A549 (cell line): ENCODE data around the gene SLC49A3. TPM values are rescaled to one million over a fixed set of nuclear protein-coding genes. Genes with fewer than 3 reads are reported as not detected.

ENCODE experiments used
- ATAC-seq, 2 experiments: fragments of 200-7000 bp in 1 of 2; fragments of >200 bp in 1 of 2; cut with Nextera tagmentation in 1 of 2; cut with Tn5 transposase in 1 of 2; 3 replicates each; pipeline versions ENCODE4 v1.8.0 to v1.9.1; 2018 to 2020; ENCODE audit warnings: mild to moderate bottlenecking in 1 of 2, moderate library complexity in 1 of 2
- CTCF ChIA-PET: fragments of 300-600 bp; sonication (Branson Sonifier 250); formaldehyde crosslinking; extraction: SDS; loops from one replicate; lab custom pipeline; 2021; ENCODE audit warnings: antibody characterized with exemption, inconsistent platforms; lab: Yijun Ruan, JAX
- POLR2A ChIA-PET: fragments of 350-600 bp; formaldehyde crosslinking; extraction: SDS; loops from one replicate; lab custom pipeline; 2021; ENCODE audit warnings: antibody characterized with exemption, inconsistent platforms; lab: Yijun Ruan, JAX
- DNase-seq, 2 experiments: peaks; one replicate each; pipeline versions ENCODE4 v3.0.0 to v3.0.0-alpha.2; 2011 to 2016; ENCODE audit warnings: low read depth in 1 of 2, low spot score in 1 of 2
- FAIRE-seq: peaks from 2 replicates; lab custom pipeline; 2011; peaks lifted over from hg19 to GRCh38; lab: Jason Lieb, UNC
- H3K27ac ChIP-seq, 2 experiments: fragments of >200 bp; sonication (Bioruptor Twin); formaldehyde crosslinking; 3 replicates each; pipeline ENCODE4 v1.5.1; 2016 to 2017
- H3K4me1 ChIP-seq: fragments of >200 bp; sonication (Bioruptor Twin); formaldehyde crosslinking; 3 replicates; pipeline ENCODE4 v1.6.1; 2016
- H3K4me2 ChIP-seq: fragments of >200 bp; sonication (Bioruptor Twin); formaldehyde crosslinking; 3 replicates; pipeline ENCODE4 v1.6.1; 2016
- H3K4me3 ChIP-seq: fragments of >200 bp; sonication (Bioruptor Twin); formaldehyde crosslinking; 3 replicates; pipeline ENCODE4 v1.5.1; 2016
- H3K9me3 ChIP-seq: fragments of >200 bp; sonication (Bioruptor Twin); formaldehyde crosslinking; 3 replicates; pipeline ENCODE4 v1.6.1; 2016
- ATOH8 ChIP-seq: fragments of 250-450 bp; sonication (Bioruptor Pico); IDR thresholded peaks from 2 replicates; pipeline ENCODE4 v1.5.0; 2020; ENCODE audit warnings: low read depth, mild to moderate bottlenecking, moderate library complexity
- BHLHE40 ChIP-seq: IDR thresholded peaks from 2 replicates; pipeline ENCODE4 v1.6.1; 2012; ENCODE audit warnings: low read depth, low read length, inconsistent platforms
- CBX8 ChIP-seq: fragments of 200-600 bp; sonication (generic); IDR thresholded peaks from 2 replicates; pipeline ENCODE4 v1.6.1; 2016
- CEBPB ChIP-seq, 2 experiments: fragments of >200 bp in 1 of 2; sonication (Bioruptor Twin) in 1 of 2; formaldehyde crosslinking in 1 of 2; IDR thresholded peaks; 2 replicates each; pipeline ENCODE4 v1.6.1; 2012 to 2016
- EHF ChIP-seq: fragments of 250-450 bp; sonication (Bioruptor Pico); IDR thresholded peaks from 2 replicates; pipeline ENCODE4 v1.5.0; 2020; ENCODE audit warnings: mild to moderate bottlenecking
- ELK1 ChIP-seq: fragments of 150-350 bp; IDR thresholded peaks from 2 replicates; pipeline ENCODE4 v1.6.1; 2014; ENCODE audit warnings: low read depth, mild to moderate bottlenecking, low read length
- FOSB ChIP-seq: fragments of 250-450 bp; sonication (Bioruptor Pico); IDR thresholded peaks from 2 replicates; pipeline ENCODE4 v1.5.0; 2020; ENCODE audit warnings: mild to moderate bottlenecking, moderate library complexity
- GATA3 ChIP-seq: IDR thresholded peaks from 2 replicates; pipeline ENCODE4 v1.6.1; 2012; ENCODE audit warnings: borderline replicate concordance
- KDM5A ChIP-seq: fragments of 200-600 bp; sonication (generic); IDR thresholded peaks from 2 replicates; pipeline ENCODE4 v1.6.1; 2016; ENCODE audit warnings: antibody characterized with exemption, mild to moderate bottlenecking
- MAFK ChIP-seq: fragments of 450-650 bp; IDR thresholded peaks from 2 replicates; pipeline ENCODE4 v1.6.1; 2014; ENCODE audit not compliant: partially characterized antibody
- MAZ ChIP-seq: fragments of 150-350 bp; IDR thresholded peaks from 2 replicates; pipeline ENCODE4 v1.6.1; 2014; ENCODE audit warnings: antibody characterized with exemption, low read depth, low read length, borderline replicate concordance
- NR3C1 ChIP-seq: fragments of >200 bp; sonication (Bioruptor Twin); formaldehyde crosslinking; IDR thresholded peaks from 3 replicates; pipeline ENCODE4 v1.6.1; 2017
- RCOR1 ChIP-seq: fragments of 150-350 bp; IDR thresholded peaks from 2 replicates; pipeline ENCODE4 v1.6.1; 2014; ENCODE audit warnings: antibody characterized with exemption, low read length, low read depth
- RFX5 ChIP-seq: fragments of 450-650 bp; IDR thresholded peaks from 2 replicates; pipeline ENCODE4 v1.7.1; 2014; ENCODE audit warnings: antibody characterized with exemption, mild to moderate bottlenecking, moderate library complexity
- RNF2 ChIP-seq: fragments of 200-600 bp; sonication (generic); IDR thresholded peaks from 2 replicates; pipeline ENCODE4 v1.6.1; 2016; ENCODE audit warnings: low read depth, mild to moderate bottlenecking, antibody characterized with exemption, moderate library complexity, borderline replicate concordance
- TFCP2L1 ChIP-seq: fragments of 250-450 bp; sonication (Bioruptor Pico); IDR thresholded peaks from 2 replicates; pipeline ENCODE4 v1.5.0; 2021; ENCODE audit warnings: mild to moderate bottlenecking
- USF2 ChIP-seq: fragments of 450-650 bp; IDR thresholded peaks from 2 replicates; pipeline ENCODE4 v1.6.1; 2014; ENCODE audit warnings: antibody characterized with exemption
- ZFP36 ChIP-seq: fragments of 450-650 bp; IDR thresholded peaks from 2 replicates; pipeline ENCODE4 v1.6.1; 2014; ENCODE audit warnings: borderline replicate concordance; ENCODE audit not compliant: partially characterized antibody
- WGBS: methylation state at CpG from one replicate; pipeline ENCODE4 v1.1.6; 2017; ENCODE audit errors: missing lambda C conversion rate; 5-methylcytosine and 5-hydroxymethylcytosine counted together
- polyA plus RNA-seq, 4 experiments: library from polyadenylated mRNA; depleted of rRNA in 3 of 4; stranded (reverse); fragments of >200 nt; fragmentation: RNase III in 1 of 4; extraction: RNeasy Plus Mini Kit Qiagen cat#74134 plus additional on column Dnase treatment in 1 of 4; gene quantifications; 2 replicates in 3 of 4; 3 replicates in 1 of 4; pipeline ENCODE4 v1.2.3, GENCODE V29; 2011 to 2017
- TF ChIP-seq, protein P1 (sequence below): fragments of >200 bp; sonication (Bioruptor Twin); formaldehyde crosslinking; IDR thresholded peaks from 3 replicates; pipeline ENCODE4 v1.5.1; 2016

SLC49A3 gene
- polyA plus RNA-seq, 2 of the 4 experiments (the other 2 are of a cell fraction), result 0.05 to 0.12 TPM

DNA sequence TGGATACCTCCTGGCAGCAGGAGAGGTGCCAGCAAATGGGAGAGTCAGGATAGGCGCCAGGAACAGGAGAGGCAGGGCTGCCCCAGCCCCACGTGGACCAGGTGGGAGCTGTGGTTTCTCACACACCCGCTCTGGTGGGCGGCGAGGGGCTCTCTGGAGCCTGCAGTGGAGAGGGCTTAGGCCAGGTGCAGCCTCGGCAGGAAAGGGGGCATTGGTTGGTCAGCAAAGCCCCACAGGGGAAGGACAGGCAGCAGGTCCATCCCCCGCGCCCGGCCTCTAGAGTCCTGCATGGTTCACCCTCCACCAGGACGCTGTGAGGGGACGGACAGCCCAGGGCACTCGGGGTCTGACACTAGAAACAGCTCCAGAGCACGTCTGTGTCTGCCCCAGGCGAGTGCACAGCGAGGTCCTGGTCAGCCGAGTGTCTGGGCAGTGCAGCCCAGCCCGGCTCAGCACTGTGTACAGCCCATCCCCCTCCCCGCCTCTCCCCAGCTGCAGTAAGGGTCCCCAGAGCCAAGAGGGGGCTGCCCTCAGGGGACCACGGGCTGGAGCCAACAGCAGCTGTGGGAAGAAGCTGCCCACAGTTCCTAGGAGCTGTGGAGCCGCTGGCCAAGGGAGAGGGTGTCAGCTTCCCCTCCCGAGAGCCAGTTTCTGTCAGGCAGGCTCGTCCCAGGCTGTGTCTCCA is 23.1 kb downstream of the SLC49A3 start:
- WGBS, result 52% methylated on average over 3 of the region's 22 CpGs
- FAIRE-seq, result no peak
- peak; percentile 53 to 54; a peak in 5 of 6 replicates for ATAC-seq

DNA sequence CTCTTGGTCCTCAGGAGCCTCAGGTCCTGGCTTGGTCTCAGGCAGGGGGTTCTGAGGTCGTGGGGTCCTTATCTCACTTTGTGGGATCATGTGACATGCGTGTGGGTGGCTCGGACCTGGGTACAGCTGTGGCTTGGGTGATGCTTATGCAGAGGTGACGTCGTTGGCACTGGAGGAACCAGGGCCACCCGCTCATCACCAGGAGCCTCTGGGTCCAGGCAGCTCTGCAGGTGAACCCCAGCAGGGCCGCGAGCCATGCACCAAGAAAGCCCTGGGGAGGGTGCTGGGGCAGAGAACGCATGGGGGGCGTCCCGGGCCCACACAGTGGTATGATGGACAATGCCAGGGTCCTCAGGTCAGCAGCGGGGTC is 23.6 kb downstream of the SLC49A3 start:
- DNase-seq, result no peak
- WGBS, result 40% methylated on average over 1 of the region's 12 CpGs
- H3K4me1 ChIP-seq, result no peaks in the 10 kb centered on the region
- POLR2A ChIA-PET, result interaction anchor here (1.5 kb wide), 1 partner anchor 9 kb away, joined by 4 read pairs; the partner anchor contains the start of genes ATP5ME and MYL5
- CTCF ChIA-PET, result no interaction called here
- no peak for ATAC-seq
- no peak overlapping the region for H3K4me2 ChIP-seq
- TF ChIP-seq RFX5, result no peak
- TF ChIP-seq ZFP36, result no peak
- H3K27ac ChIP-seq, result no peak overlapping the region
- no peak overlapping the region for H3K4me3 ChIP-seq
- H3K9me3 ChIP-seq, result no peaks in the 10 kb centered on the region; the same call in 2 of the 3 replicates
- FAIRE-seq, result no peak

More for the DNA sequence above, 23.1 kb downstream of the SLC49A3 start:
- Histone ChIP-seq H3K4me3 (no peak overlapping the region), H3K9me3 (no peaks in the 10 kb centered on the region), H3K4me2 (no peak overlapping the region), H3K27ac (no peak overlapping the region), H3K4me1 (no peaks in the 10 kb centered on the region)
- ChIA-PET POLR2A (no interaction called here), CTCF (no interaction called here)
- no peak for DNase-seq
- TF ChIP-seq CEBPB (IDR thresholded peaks at IDR 0.05) (no peak), RFX5 (no peak)
- TF ChIP-seq, all 56 proteins: peak for 0

DNA sequence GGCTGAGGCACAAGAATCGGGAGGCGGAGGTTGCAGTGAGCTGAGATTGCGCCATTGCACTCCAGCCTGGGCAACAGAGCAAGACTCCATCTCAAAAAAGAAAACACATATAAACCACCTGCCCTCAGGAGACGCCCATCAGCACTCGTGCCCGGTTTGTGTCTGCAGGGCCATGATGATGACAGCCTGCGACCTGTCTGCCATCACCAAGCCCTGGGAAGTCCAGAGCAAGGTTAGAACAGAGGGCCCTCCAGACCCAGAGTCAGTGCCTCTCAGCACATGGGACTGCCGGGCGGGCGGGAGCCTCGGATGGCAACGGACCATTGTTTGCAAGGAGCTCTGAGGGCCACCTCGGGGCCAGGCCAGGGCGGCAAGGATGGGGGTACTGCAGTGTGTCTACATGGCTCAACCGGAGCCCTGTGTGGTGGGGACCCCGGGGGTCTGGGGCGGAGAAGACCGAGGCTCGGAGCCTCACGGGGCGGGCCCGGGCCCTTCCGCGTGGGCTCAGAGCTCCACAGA is 24.2 kb downstream of the SLC49A3 start:
- no peak overlapping the region for H3K4me3 ChIP-seq
- ATAC-seq, result no peak
- DNase-seq, result no peak
- no peak for FAIRE-seq
- H3K9me3 ChIP-seq, result no peaks in the 10 kb centered on the region; the same call in 2 of the 3 replicates
- 89% methylated on average over 10 of the region's 24 CpGs for WGBS
- H3K27ac ChIP-seq, result no peak overlapping the region
- ChIA-PET CTCF (no interaction called here), POLR2A (interaction anchor here (1.5 kb wide), 1 partner anchor 10 kb away, joined by 4 read pairs; the partner anchor contains the start of genes ATP5ME and MYL5)
- TF ChIP-seq EHF (CRISPR knock-in tag) (no peak), ATOH8 (CRISPR knock-in tag) (no peak), MAZ (no peak), KDM5A (no peak), ZFP36 (no peak), ELK1 (no peak), BHLHE40 (no peak), CEBPB (IDR thresholded peaks at IDR 0.05) (no peak), USF2 (no peak), CBX8 (no peak), TFCP2L1 (CRISPR knock-in tag) (no peak), FOSB (CRISPR knock-in tag) (no peak), MAFK (no peak), GATA3 (no peak), RCOR1 (no peak), RNF2 (no peak), NR3C1 (no peak)
- TF ChIP-seq, protein P1, sequence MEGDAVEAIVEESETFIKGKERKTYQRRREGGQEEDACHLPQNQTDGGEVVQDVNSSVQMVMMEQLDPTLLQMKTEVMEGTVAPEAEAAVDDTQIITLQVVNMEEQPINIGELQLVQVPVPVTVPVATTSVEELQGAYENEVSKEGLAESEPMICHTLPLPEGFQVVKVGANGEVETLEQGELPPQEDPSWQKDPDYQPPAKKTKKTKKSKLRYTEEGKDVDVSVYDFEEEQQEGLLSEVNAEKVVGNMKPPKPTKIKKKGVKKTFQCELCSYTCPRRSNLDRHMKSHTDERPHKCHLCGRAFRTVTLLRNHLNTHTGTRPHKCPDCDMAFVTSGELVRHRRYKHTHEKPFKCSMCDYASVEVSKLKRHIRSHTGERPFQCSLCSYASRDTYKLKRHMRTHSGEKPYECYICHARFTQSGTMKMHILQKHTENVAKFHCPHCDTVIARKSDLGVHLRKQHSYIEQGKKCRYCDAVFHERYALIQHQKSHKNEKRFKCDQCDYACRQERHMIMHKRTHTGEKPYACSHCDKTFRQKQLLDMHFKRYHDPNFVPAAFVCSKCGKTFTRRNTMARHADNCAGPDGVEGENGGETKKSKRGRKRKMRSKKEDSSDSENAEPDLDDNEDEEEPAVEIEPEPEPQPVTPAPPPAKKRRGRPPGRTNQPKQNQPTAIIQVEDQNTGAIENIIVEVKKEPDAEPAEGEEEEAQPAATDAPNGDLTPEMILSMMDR, result no peak
- no peak overlapping the region for H3K4me2 ChIP-seq
- H3K4me1 ChIP-seq, result no peaks in the 10 kb centered on the region
